ENCODE measurements around the gene AFF4. TPM values are rescaled to one million over a fixed set of nuclear protein-coding genes. Genes with fewer than 3 reads are reported as not detected.

AFF4 gene
- total RNA-seq, 1 donor from 2014 or later: 29.1 TPM

DNA sequence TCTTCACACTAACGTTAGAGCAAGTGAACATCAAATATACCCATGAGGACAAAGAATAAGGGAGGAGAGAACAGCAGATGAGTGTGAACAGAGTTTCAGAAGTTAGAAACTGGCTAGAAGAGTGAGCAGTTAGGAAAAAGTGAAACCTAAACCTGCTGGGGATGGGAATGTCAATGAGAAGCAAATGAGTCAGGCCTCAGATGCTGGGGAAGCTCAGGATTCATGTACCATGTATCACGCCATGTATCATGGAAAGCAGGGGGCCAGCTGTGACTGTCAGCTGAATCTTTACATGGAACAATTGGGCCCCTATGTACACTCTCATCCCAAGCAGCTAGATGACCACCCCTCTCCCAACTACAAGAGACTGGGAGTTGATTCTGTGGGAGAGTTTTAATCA, 113.4 kb downstream of the AFF4 start:
- DNase-seq: no peak

DNA sequence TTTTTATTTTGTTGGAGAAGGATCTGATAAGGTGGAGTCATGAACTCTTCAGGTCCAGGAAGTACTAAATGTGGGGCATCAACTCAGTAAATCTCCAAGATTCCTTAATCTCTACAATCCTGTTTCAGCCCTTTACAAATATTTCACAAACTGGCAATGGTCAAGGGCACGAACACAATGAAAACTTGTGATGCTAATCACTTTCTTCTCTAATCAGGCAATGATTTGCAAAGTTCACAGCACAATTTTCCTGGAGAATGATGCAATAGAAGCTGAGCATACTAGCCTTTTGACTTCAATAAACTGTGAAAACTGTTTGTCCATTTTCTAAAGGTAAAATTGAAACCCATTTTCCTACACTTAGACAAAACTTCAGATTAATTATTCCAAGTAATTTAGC, 114.1 kb downstream of the AFF4 start:
- no peak for DNase-seq

DNA sequence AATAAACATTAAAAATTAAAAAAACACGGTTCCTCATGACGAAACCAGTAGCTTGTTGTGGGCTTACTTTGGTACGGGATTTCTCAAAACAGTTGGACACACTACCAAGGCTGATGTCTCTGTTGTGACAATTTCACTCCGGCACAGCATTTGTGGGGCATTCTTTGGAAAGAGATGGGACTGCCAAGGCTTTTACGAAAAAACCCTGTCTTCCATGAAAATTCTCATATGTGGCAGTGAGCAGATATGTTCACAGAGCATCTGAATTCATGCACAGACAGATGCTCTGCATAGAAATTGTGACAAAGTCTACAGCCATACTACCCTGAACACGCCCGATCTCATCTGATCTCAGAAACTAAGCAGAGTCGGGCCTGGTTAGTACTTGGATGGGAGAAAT, 115.2 kb downstream of the AFF4 start:
- no peak for DNase-seq

DNA sequence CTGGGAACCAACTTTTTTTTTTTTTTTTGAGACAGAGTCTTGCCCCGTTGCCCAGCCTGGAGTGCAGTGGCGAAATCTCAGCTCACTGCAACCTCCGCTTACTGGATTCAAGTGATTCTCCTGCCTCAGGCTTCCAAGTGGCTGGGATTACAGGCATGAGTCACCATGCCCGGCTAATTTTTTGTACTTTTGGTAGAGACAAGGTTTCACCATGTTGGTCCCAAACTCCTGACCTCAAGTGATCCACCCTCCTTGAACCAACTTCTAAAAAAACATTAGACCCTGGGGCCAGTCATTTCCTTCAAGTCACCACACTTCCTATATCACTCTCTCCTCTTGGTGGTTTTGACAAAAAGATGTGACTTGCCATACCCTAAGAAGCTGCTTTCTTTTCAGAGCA, 122.1 kb downstream of the AFF4 start:
- no peak for DNase-seq

DNA sequence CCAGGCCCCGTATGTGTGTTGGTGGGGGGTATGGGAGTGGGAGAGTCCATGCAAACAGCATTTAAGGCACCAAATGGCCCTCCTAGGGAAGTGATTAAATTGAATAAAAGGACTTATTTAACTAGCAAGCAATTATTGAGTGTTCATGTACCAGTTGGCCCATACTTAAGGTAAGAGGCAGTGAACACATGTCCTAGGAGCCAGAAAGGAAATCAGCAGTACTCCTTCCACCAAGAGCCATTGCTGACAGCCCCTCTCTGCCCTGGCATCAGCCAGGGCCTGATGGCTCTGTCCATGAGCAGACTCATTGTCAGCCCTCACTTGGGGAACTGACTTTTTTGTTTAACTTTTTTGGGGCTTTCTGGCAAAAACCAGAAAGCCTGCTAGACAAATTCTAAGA, 122.5 kb downstream of the AFF4 start:
- no peak for DNase-seq

DNA sequence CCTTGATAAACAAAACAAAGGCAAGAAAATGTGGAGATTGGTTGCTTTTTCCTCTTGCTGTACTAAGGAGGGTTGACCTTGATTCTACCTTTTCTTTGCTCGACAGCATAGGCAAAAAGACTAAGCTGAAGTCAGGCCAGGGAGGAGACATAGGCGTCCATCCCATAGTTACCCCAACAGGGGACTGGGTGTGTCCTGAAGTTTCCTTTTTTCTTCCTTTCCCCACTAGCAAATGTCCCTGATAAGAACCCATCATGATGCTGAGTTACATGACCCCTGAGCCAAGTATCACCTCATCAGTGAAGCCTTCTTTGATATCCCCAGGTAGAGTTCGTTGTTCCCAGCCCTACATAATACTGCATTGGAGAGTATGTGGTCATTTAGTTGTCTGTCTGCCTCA, 123.1 kb downstream of the AFF4 start:
- no peak for DNase-seq

DNA sequence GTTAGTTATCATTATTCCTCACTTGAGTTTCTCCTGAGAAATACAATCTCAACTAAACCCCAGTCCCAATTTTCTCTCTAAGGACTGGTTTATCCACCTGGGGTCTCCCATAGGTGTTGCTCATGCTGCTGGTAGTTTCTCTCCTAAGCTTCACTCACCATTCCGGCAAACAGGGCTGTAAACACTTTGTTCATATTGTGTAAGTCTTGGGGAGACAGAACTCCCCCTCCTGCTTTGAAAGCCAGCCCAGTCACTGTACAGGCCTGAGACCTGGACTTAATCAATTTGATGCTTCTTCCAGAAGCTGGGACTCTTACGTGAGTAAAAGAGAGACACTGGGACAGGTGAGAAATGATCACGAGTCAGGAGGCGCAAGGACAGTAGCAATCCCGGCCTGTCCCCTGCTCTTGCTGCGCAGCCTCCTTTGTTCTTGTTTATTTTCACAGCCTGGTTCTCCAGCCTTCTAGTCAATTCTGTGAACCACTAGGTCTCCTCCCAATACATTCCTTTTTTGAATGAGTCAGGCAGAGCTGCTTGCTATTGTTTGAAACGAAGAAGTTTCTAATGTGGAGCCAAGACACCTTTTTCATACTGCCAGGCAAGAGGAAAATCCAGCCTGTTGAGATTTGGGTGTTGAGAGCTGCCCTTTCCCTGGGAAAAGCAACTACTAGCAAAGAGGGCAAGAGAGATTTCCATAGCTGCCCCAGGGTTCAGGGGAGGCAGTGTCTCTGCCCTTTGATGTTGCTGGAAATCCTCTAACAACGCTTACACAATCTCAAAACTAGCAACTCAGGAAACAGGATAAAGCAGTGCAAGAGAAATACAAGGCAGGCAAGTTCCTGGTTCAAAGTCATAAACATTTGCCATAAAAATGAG, 123.8 kb downstream of the AFF4 start:
- peak; percentile 86 for DNase-seq

DNA sequence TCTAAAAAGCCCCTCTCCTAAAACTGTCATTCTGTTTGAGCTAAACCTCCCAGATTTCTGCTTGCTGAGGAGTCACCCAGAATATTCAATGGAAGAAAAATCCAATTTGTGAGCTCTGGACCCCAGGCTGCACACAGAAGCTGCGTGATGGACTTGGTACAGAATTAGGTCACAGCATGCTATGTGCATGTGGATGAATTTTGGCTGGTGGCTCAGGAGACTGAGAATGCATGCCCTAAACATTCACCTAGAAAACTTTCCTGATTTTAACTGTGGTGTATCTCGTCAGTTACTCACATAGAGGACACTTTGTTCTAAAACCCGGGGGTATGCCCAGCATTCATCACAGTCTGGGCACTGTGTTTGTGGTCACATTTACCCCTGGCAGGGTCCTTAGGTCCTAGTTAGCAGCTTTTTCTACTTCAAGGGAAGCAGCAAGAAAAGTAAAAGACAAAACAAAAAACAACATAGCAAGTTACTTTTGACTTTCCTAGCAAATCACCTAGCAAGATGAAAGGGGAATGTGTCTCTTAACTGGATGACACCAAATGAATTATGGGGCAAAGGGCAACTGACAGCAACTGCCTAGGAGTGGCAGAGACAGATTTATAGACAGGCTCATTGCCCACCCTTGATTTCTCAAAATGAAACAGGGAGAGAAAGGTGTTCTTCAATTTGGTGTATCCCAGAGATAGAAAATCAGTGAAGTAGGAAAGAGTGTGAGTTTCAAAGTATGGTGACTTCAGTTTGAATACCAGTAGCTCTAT, 124.7 kb downstream of the AFF4 start:
- no peak for DNase-seq

DNA sequence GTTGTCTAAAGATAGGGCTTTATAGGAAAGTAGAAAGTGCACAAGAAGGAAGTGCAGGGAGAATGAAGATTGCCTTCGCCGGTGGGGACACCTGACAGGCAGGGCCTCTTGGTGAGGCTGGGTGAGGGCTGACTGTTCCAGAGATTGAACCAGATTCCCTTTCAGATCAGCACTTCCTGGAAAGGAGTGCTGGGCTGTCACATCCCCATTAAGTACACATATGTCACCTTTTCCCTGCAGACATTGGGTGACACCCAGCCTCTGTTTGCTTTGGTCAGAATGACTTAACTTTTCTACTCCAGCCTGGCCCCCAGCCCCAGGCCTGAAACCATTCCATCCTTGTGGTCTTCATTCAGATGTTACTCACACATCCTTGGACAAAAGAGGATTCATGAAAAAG, 125.6 kb downstream of the AFF4 start:
- no peak for DNase-seq

DNA sequence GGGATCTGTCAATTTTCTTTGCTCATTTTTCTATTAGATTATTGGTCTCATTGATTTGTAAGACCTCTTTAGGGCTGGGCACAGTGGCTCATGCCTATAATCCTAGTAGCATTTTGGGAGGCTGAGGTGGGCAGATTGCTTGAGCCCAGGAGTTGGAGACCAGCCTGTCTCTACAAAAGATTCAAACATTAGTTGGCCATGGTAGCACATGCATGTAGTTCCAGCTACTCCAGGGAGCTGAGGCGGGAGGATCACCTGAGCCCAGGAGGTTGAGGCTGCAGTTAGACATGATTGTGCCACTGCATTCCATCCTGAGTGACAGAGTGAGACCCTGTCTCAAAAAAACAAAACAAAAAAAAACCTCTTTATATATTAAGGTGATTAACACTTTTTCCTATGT, 126.6 kb downstream of the AFF4 start:
- no peak for DNase-seq

DNA sequence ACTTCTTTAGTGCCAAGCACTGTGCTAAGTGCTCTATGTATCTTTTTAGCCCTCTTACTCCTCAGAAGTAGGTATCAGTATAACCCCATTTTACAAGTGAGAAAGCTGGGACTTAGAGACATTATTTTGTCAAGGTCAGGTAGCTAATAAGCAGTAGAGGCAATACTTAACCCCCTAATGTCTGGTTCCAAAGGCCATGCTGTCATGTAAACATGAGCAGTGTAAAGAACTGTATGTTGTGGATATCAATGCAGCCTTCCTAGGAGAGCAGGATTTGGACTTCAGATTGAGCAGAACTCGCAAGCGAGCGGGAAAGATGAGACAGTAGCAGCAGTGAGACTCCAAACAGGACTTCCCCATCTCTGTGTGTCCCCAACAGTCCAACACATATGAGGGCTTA, 129.4 kb downstream of the AFF4 start:
- DNase-seq: no peak

DNA sequence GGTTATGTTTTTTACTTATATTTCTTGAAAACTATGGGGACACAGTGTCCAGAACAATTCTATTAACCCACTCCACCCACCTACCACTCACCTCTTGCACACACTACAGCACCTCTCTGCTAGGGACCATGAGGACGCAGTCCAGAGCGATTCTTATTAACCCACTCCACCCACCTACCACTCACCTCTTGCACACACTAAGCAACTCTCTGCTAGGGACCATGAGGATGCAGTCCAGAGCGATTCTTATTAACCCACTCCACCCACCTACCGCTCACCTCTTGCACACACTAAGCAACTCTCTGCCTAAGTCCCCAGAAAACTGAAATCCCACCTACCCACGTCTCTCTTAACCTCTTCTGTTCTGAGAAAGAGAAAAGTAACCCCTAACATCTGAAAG, 130.8 kb downstream of the AFF4 start:
- DNase-seq: no peak

DNA sequence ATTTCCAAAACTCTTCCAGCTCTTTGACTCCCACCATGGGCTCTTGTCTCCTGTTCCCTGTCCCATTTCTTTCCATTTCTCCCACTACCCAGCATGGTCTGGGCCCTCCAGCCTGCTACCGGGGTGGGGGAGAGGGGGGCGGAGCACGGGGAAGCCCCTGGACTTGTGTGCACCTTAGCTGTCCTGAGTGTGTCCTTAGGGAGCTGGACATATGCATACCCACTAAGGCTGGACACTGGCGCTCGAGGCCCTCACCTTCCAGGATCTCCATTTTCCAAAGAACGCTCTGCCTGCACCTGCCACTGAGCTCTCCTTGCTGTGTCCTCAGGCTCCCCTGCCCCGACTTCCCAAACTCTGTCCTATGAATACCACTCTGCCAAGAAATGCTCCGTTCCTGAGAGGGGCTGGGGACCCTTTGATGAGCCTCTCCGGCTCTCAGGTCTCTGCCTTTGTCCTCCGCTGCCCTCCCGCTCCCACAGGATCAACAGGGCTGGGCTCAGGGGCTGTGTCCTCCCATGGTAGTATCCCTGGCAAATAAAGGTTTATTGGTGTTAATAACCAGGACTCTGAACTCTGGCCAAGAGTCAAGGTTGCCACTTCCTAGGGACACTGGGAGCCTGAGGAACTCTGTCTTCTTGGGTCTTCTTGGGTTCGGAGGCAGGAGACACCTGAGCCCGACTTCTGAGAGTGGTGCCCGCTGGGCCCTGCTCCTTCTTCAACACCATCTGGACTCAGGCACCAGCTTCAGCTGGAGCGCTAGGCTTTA, 132.2 kb downstream of the AFF4 start:
- no peak for DNase-seq

DNA sequence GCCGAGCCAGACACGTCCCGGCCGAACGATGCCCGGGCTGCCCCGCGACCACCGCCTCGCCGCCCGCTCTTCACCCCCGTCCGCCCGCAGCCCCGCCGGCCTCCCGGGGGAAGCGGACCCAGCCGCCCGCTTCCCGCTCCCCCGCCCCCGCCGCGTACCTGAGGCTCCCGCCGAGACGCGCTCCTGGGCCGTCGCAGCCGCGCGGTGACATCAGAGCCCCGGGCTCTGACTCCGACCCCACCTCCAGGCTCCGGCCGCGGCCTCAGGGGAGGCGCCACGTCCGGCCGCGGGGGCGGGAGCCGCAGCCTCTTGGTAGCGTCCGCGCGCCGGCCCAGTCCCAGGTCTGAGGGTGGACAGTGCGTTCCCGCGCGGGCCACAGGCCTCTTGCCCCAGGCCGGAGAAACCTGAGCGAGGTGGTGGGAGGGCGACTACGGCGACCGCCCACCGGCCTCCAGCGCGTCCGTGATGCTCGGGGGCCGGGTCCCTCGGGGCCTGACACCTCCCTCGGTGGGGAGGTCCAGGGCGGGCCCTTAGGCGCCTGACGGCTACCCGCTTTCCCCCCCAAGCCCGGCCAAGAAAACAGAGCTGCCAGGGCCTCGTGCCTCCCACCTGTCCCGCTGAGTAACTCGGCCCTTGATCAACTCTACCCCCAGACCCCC, 132.9 kb downstream of the AFF4 start, which contains the start of gene SHROOM1:
SHROOM1 (minus strand) TSS at position 212 of the 659 bp plus-strand sequence. CDS start 4,507 bp downstream, outside the sequence.
- peak; percentile 70 for DNase-seq

DNA sequence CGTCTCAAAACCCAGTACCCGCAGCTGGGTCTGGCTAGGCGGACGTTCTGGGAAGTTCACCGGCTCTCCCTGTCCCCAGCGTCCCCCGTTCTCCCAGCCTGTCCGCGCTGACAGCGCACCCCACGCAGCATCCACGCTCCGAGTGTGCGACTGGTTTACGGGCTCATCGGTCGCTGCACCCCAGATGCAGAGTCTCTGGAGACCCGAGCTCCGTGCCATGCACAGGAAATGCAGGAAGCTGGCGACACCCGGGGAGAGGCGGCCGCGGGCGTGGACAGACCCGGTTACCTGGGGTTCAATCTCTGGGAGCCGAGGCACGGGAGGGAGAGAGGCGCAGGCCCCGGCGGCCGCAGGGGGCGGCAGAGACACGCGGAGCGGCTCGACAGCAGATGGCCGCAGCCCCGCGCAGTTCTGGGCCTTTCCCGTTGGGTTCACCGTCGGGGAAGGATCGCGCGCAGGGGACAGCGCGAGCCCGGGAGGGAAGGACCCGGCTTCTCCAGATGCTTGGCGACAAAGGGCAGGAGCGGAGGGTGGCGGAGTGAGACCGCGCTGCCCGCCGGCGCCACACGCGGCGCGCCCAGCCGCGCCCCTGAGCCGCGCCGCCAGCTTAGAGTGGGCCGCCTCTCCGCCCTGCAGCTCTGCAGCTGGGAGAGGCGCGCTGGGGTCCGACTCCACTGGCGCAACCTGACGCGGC, 133.5 kb downstream of the AFF4 start:
- peak; percentile 84 for DNase-seq

DNA sequence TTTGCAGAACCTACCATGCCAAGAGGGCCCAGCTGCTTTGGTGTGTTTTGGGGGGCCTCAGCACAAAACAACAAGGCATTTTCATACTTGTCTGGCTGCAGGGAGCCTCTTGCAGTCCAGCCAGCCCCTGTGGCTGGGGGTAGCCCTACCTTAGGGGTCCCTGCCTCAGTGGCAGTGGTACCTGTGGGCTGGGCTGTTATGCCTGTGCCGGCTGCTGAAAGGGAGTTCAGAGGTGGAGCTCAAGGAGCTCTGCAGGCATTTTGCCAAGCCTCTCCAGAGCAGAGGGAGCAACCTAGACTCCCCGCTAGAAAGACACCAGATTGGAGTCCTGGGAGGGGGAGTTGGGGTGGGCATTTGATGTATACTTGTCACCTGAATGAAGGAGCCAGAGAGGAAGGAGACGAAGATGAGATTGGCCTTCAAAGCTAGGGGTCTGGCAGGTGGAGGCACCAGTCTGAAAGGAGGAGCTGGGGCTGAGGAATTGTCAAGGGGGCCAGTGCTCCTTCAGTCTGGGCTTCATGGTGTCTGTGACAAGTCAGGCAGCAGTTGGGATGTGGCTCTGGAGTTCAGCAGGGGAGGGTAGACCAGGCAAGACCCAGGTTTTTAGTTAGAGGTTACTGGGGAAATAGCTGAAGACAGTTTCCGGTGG, 134.5 kb downstream of the AFF4 start:
- no peak for DNase-seq

DNA sequence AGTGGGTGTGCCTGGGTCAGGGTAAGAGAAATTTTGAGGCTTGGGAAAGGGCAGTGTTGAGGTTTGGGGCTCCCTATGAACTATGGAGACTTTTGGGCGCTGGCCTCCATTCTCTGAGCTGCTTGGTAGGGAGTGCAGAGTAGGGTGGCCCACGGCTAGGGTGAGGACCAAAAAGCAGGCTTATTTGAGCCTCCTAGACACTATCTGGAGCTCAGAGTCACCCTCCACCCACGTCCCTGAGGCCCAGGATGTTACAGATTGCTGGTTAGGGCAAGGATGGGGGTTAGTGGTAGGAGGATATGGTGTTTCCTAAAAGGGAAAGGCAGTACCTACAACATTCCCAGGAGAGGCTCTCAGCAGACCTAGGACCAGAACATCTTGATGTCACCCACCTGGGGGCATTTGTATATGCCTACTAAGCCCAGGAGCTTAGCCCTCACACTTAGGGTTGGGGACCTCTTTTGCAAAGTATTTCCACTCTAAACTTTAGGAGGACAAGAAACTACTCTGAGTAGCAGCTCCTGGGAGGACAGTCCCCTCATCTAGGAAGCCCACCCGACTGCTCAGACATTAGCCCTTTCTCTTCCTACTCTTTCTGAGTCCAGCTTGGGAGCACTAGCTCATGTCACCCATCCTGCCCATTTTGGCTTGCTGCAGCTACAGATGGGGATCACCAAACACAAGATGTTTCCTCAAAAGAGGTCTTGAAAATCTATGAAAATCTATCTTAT, 135.3 kb downstream of the AFF4 start:
- DNase-seq: no peak

DNA sequence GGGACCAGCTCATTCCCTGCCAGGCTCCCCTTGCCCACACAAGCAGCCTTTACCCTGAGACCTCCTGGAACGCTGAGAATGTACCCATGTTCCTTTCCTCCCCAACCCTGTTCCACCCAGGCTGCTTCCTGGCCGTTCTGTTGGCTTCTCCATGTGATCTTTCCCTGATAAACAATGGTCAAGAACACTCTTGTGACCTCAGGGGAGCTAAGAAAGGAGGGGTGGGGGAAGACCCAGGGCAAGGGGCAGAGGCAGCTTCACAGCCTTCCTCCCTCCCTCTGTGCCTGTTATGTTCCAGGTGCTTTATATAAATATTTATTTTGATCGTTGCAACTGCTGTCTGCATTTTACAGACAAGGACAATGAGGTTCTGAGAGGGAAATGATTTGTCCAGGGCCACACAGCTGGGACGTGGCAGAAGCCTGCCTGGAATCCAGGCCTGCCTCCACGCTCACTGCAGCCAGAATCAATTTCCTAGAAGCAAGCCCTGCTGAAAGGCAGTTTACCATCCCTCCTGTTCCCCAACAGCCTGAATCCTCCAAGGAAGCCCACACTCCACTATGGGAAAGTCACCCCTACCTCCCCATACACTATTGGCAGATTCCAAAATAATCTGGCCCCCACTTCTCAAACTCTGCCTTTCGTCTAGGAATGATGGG, 136.9 kb downstream of the AFF4 start:
- DNase-seq: peak; percentile 59

DNA sequence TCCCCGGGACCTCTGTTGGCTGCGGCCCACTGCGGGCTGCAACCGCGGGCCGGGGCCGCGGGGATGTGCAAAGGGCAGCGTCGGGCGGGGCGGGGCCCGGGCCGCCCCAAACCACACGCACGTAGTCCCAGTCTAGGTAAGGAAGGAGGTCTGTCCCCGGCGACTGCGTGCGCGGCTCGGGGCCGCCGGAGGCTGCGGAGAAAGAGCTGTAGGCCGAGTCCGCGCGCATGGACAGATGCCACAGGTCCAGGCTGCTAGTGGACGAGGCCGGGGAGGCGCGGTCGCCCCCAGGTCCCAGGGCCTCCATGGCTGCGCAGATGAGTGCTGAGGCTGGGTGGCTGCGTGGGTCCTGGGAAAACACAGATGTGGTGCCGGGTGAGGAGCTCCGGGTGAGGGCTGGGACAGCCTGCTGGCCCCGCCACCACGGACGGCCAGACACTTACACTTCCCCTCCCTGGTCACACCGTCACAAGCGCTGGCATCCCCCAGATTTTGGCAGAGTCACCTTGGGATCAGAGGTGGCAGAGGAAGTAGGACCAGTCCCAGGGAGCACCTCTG, 137.5 kb downstream of the AFF4 start:
- DNase-seq: no peak
